A549 (cell line): ENCODE results near the gene TMEM9. TPM values are rescaled to one million over a fixed set of nuclear protein-coding genes. Genes with fewer than 3 reads are reported as not detected.

Experiments
- ATAC-seq, 2 experiments: fragments of 200-7000 bp in 1 of 2; fragments of >200 bp in 1 of 2; cut with Nextera tagmentation in 1 of 2; cut with Tn5 transposase in 1 of 2; 3 replicates each; pipeline versions ENCODE4 v1.8.0 to v1.9.1; 2018 to 2020; ENCODE audit warnings: mild to moderate bottlenecking in 1 of 2, moderate library complexity in 1 of 2
- CTCF ChIA-PET: fragments of 300-600 bp; sonication (Branson Sonifier 250); formaldehyde crosslinking; extraction: SDS; loops from one replicate; lab custom pipeline; 2021; ENCODE audit warnings: antibody characterized with exemption, inconsistent platforms; lab: Yijun Ruan, JAX
- POLR2A ChIA-PET: fragments of 350-600 bp; formaldehyde crosslinking; extraction: SDS; loops from one replicate; lab custom pipeline; 2021; ENCODE audit warnings: antibody characterized with exemption, inconsistent platforms; lab: Yijun Ruan, JAX
- DNase-seq, 2 experiments: peaks; one replicate each; pipeline versions ENCODE4 v3.0.0 to v3.0.0-alpha.2; 2011 to 2016; ENCODE audit warnings: low read depth in 1 of 2, low spot score in 1 of 2
- FAIRE-seq: peaks from 2 replicates; lab custom pipeline; 2011; peaks lifted over from hg19 to GRCh38; lab: Jason Lieb, UNC
- H3K27ac ChIP-seq, 2 experiments: fragments of >200 bp; sonication (Bioruptor Twin); formaldehyde crosslinking; 3 replicates each; pipeline ENCODE4 v1.5.1; 2016 to 2017
- H3K4me1 ChIP-seq: fragments of >200 bp; sonication (Bioruptor Twin); formaldehyde crosslinking; 3 replicates; pipeline ENCODE4 v1.6.1; 2016
- H3K4me2 ChIP-seq: fragments of >200 bp; sonication (Bioruptor Twin); formaldehyde crosslinking; 3 replicates; pipeline ENCODE4 v1.6.1; 2016
- H3K4me3 ChIP-seq: fragments of >200 bp; sonication (Bioruptor Twin); formaldehyde crosslinking; 3 replicates; pipeline ENCODE4 v1.5.1; 2016
- H3K9me3 ChIP-seq: fragments of >200 bp; sonication (Bioruptor Twin); formaldehyde crosslinking; 3 replicates; pipeline ENCODE4 v1.6.1; 2016
- CHD2 ChIP-seq: fragments of 150-350 bp; IDR thresholded peaks from 2 replicates; pipeline ENCODE4 v1.6.1; 2014; ENCODE audit warnings: low read length; ENCODE audit not compliant: partially characterized antibody
- E2F6 ChIP-seq: IDR thresholded peaks from 2 replicates; pipeline ENCODE4 v1.6.1; 2012; ENCODE audit warnings: low read depth, borderline replicate concordance
- EP300 ChIP-seq, 2 experiments: fragments of >200 bp; sonication (Bioruptor Twin); formaldehyde crosslinking; IDR thresholded peaks; 2 replicates in 1 of 2; 3 replicates in 1 of 2; pipeline ENCODE4 v1.6.1; 2016 to 2017
- ESRRA ChIP-seq: fragments of 150-350 bp; IDR thresholded peaks from 2 replicates; pipeline ENCODE4 v1.6.1; 2014; ENCODE audit warnings: mild to moderate bottlenecking, low read length, borderline replicate concordance
- FOSL2 ChIP-seq, 2 experiments: fragments of 450-650 bp in 1 of 2; fragments of >200 bp in 1 of 2; sonication (Bioruptor Twin) in 1 of 2; formaldehyde crosslinking; IDR thresholded peaks; 2 replicates each; pipeline versions ENCODE4 v1.5.0 to v1.6.1; 2016 to 2020; ENCODE audit warnings: mild to moderate bottlenecking in 1 of 2, moderate library complexity in 1 of 2
- GATA3 ChIP-seq: IDR thresholded peaks from 2 replicates; pipeline ENCODE4 v1.6.1; 2012; ENCODE audit warnings: borderline replicate concordance
- HDAC2 ChIP-seq: fragments of 200-600 bp; sonication (generic); IDR thresholded peaks from 2 replicates; pipeline ENCODE4 v1.6.1; 2016
- HOXA7 ChIP-seq: fragments of 250-450 bp; sonication (Bioruptor Pico); IDR thresholded peaks from 2 replicates; pipeline ENCODE4 v1.5.0; 2020; ENCODE audit warnings: mild to moderate bottlenecking, moderate library complexity
- HOXB13 ChIP-seq: fragments of 250-450 bp; sonication (Bioruptor Pico); IDR thresholded peaks from 2 replicates; pipeline ENCODE4 v1.5.0; 2020; ENCODE audit warnings: low read depth, mild to moderate bottlenecking, moderate library complexity
- JUN ChIP-seq, 2 experiments: fragments of >200 bp; sonication (Bioruptor Twin); formaldehyde crosslinking; IDR thresholded peaks; 2 replicates in 1 of 2; 3 replicates in 1 of 2; pipeline ENCODE4 v1.6.1; 2016 to 2017
- JUNB ChIP-seq: fragments of >200 bp; sonication (Bioruptor Twin); formaldehyde crosslinking; IDR thresholded peaks from 2 replicates; pipeline ENCODE4 v1.6.1; 2016
- KDM1A ChIP-seq: fragments of 200-600 bp; sonication (generic); IDR thresholded peaks from 2 replicates; pipeline ENCODE4 v1.6.1; 2016; ENCODE audit warnings: low read depth, mild to moderate bottlenecking
- MAFK ChIP-seq: fragments of 450-650 bp; IDR thresholded peaks from 2 replicates; pipeline ENCODE4 v1.6.1; 2014; ENCODE audit not compliant: partially characterized antibody
- MAZ ChIP-seq: fragments of 150-350 bp; IDR thresholded peaks from 2 replicates; pipeline ENCODE4 v1.6.1; 2014; ENCODE audit warnings: antibody characterized with exemption, low read depth, low read length, borderline replicate concordance
- NPAS2 ChIP-seq: fragments of 250-450 bp; sonication (Bioruptor Pico); IDR thresholded peaks from 2 replicates; pipeline ENCODE4 v1.8.0; 2022; ENCODE audit warnings: mild to moderate bottlenecking, moderate library complexity, borderline replicate concordance
- NR3C1 ChIP-seq: fragments of >200 bp; sonication (Bioruptor Twin); formaldehyde crosslinking; IDR thresholded peaks from 3 replicates; pipeline ENCODE4 v1.6.1; 2017
- RNF2 ChIP-seq: fragments of 200-600 bp; sonication (generic); IDR thresholded peaks from 2 replicates; pipeline ENCODE4 v1.6.1; 2016; ENCODE audit warnings: low read depth, mild to moderate bottlenecking, antibody characterized with exemption, moderate library complexity, borderline replicate concordance
- SMC3 ChIP-seq: fragments of >200 bp; sonication (Bioruptor Twin); formaldehyde crosslinking; IDR thresholded peaks from 3 replicates; pipeline ENCODE4 v1.6.1; 2018; ENCODE audit warnings: inconsistent platforms
- SREBF2 ChIP-seq: fragments of 450-650 bp; IDR thresholded peaks from 2 replicates; pipeline ENCODE4 v1.6.1; 2014; ENCODE audit warnings: mild to moderate bottlenecking, moderate library complexity
- ZC3H11A ChIP-seq: fragments of 450-650 bp; IDR thresholded peaks from 2 replicates; pipeline ENCODE4 v1.6.1; 2014; ENCODE audit warnings: antibody characterized with exemption, mild to moderate bottlenecking
- WGBS: methylation state at CpG from one replicate; pipeline ENCODE4 v1.1.6; 2017; ENCODE audit errors: missing lambda C conversion rate; 5-methylcytosine and 5-hydroxymethylcytosine counted together
- polyA plus RNA-seq, 4 experiments: library from polyadenylated mRNA; depleted of rRNA in 3 of 4; stranded (reverse); fragments of >200 nt; fragmentation: RNase III in 1 of 4; extraction: RNeasy Plus Mini Kit Qiagen cat#74134 plus additional on column Dnase treatment in 1 of 4; gene quantifications; 2 replicates in 3 of 4; 3 replicates in 1 of 4; pipeline ENCODE4 v1.2.3, GENCODE V29; 2011 to 2017
- TF ChIP-seq, protein P1 (sequence below): fragments of 250-450 bp; sonication (Bioruptor Pico); IDR thresholded peaks from 2 replicates; pipeline ENCODE4 v1.5.0; 2021; ENCODE audit warnings: mild to moderate bottlenecking, moderate library complexity, borderline replicate concordance
- TF ChIP-seq, protein P2 (sequence below): fragments of >200 bp; sonication (Bioruptor Twin); formaldehyde crosslinking; IDR thresholded peaks from 3 replicates; pipeline ENCODE4 v1.5.1; 2016
- TF ChIP-seq, protein P3 (sequence below): IDR thresholded peaks from 2 replicates; pipeline ENCODE4 v1.6.1; 2012

Gene TMEM9
- polyA plus RNA-seq, 2 of the 4 experiments (the other 2 are of a cell fraction), result 86.8 to 97.0 TPM

DNA sequence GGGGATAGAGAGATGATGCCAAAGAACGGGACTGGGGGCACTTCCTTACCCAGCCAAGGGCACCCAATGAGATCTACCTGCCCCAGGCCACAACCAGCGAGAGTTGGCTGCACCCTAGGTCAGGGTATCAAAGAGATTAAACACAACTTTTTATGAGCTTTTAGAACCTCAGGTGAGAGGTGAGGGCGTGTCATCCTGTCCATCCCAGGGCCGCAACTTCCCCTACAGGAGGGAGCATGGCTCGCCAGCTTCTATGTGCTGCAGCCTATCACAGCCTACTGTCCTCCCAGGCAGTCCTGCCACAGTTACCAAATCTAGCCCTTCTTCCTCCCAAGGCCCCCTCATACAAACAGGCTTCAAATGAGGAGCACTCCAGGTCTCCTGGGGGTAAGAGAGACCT is 12.9 kb downstream of the TMEM9 start:
- ATAC-seq, result no peak
- H3K27ac ChIP-seq, result no peak overlapping the region
- H3K4me2 ChIP-seq, result no peak overlapping the region
- TF ChIP-seq NR3C1 (no peak), FOSL2 (IDR thresholded peaks at IDR 0.05) (no peak), FOSL2 (CRISPR knock-in tag; IDR thresholded peaks at IDR 0.05) (no peak), MAZ (no peak), EP300 (IDR thresholded peaks at IDR 0.05) (no peak), SMC3 (no peak), MAFK (no peak), CHD2 (no peak), JUN (IDR thresholded peaks at IDR 0.05) (no peak), E2F6 (no peak), HOXB13 (CRISPR knock-in tag) (no peak), GATA3 (no peak), SREBF2 (no peak), HOXA7 (no peak), JUNB (no peak), NPAS2 (CRISPR knock-in tag) (no peak), ZC3H11A (no peak)
- TF ChIP-seq, protein P1, sequence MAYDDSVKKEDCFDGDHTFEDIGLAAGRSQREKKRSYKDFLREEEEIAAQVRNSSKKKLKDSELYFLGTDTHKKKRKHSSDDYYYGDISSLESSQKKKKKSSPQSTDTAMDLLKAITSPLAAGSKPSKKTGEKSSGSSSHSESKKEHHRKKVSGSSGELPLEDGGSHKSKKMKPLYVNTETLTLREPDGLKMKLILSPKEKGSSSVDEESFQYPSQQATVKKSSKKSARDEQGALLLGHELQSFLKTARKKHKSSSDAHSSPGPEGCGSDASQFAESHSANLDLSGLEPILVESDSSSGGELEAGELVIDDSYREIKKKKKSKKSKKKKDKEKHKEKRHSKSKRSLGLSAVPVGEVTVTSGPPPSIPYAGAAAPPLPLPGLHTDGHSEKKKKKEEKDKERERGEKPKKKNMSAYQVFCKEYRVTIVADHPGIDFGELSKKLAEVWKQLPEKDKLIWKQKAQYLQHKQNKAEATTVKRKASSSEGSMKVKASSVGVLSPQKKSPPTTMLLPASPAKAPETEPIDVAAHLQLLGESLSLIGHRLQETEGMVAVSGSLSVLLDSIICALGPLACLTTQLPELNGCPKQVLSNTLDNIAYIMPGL (CRISPR knock-in tag), result no peak
- TF ChIP-seq, protein P2, sequence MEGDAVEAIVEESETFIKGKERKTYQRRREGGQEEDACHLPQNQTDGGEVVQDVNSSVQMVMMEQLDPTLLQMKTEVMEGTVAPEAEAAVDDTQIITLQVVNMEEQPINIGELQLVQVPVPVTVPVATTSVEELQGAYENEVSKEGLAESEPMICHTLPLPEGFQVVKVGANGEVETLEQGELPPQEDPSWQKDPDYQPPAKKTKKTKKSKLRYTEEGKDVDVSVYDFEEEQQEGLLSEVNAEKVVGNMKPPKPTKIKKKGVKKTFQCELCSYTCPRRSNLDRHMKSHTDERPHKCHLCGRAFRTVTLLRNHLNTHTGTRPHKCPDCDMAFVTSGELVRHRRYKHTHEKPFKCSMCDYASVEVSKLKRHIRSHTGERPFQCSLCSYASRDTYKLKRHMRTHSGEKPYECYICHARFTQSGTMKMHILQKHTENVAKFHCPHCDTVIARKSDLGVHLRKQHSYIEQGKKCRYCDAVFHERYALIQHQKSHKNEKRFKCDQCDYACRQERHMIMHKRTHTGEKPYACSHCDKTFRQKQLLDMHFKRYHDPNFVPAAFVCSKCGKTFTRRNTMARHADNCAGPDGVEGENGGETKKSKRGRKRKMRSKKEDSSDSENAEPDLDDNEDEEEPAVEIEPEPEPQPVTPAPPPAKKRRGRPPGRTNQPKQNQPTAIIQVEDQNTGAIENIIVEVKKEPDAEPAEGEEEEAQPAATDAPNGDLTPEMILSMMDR, result no peak
- TF ChIP-seq, protein P3, sequence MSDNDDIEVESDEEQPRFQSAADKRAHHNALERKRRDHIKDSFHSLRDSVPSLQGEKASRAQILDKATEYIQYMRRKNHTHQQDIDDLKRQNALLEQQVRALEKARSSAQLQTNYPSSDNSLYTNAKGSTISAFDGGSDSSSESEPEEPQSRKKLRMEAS, result no peak
- peaks cover 13% of the 10 kb centered on the region; the same call in 1 of the 3 replicates for H3K4me1 ChIP-seq
- no peak for FAIRE-seq
- CTCF ChIA-PET, result interaction anchor here (0.8 to 8.2 kb wide), 9 partner anchors 8 to 220 kb away, joined by 3 to 60 read pairs (median 5); partner anchors contain the start of gene TMEM9
- WGBS, result 96% methylated on average over 5 of the region's 5 CpGs
- no peak for DNase-seq
- POLR2A ChIA-PET, result interaction anchor here (1.2 kb wide), 1 partner anchor 12 kb away, joined by 3 read pairs; no protein-coding TSS in a partner anchor
- no peaks in the 10 kb centered on the region for H3K9me3 ChIP-seq
- H3K4me3 ChIP-seq, result no peak overlapping the region

- no peak for FAIRE-seq
- WGBS, result 87% methylated on average over 8 of the region's 8 CpGs
- Histone ChIP-seq H3K4me3 (no peak overlapping the region), H3K4me2 (no peak overlapping the region), H3K4me1 (peaks cover 13% of the 10 kb centered on the region; the same call in 1 of the 3 replicates), H3K27ac (no peak overlapping the region), H3K9me3 (no peaks in the 10 kb centered on the region)
- no peak for DNase-seq
- TF ChIP-seq RNF2 (no peak), GATA3 (no peak), KDM1A (no peak), EP300 (IDR thresholded peaks at IDR 0.05) (no peak), E2F6 (no peak), HOXB13 (CRISPR knock-in tag) (no peak), HDAC2 (no peak), ESRRA (no peak)
- no peak for ATAC-seq
- CTCF ChIA-PET, result interaction anchor here (0.5 to 8.2 kb wide), 8 partner anchors 8 to 376 kb away, joined by 3 to 60 read pairs (median 5); partner anchors contain the start of gene ASCL5
- POLR2A ChIA-PET, result no interaction called here
These were observed 13.4 kb downstream of the TMEM9 start for GRCh38 chr1:201140941-201141260.
